ENCODE data around the gene KAT6B.

KAT6B gene

GRCh38 chr10:74995806-74996205 lies 169.4 kb downstream of the KAT6B start:
- no peak for DNase-seq (ENCODE audit: low read depth, low spot score)
- no CpG with 5 or more reads among the region's 4 CpGs for WGBS (ENCODE audit: insufficient coverage, insufficient read length)
- H3K36me3 ChIP-seq (ENCODE audit: control insufficient read depth, insufficient read depth, low read length) = no peaks in the 10 kb centered on the region

GRCh38 chr10:74997163-74997562 lies 170.8 kb downstream of the KAT6B start:
- no peaks in the 10 kb centered on the region for H3K36me3 ChIP-seq (ENCODE audit: control insufficient read depth, insufficient read depth, low read length)
- H3K27ac ChIP-seq (ENCODE audit: low read length) = no peak overlapping the region
- H3K9me3 ChIP-seq (ENCODE audit: control insufficient read depth, insufficient read depth, low read length) = no peaks in the 10 kb centered on the region
- H3K27me3 ChIP-seq (ENCODE audit: control insufficient read depth, insufficient read depth, low read length) = no peaks in the 10 kb centered on the region
- no peak for DNase-seq (ENCODE audit: low read depth, low spot score)
- H3K4me3 ChIP-seq (ENCODE audit: low read length) = no peak overlapping the region
- 100% methylated on average over 1 of the region's 4 CpGs for WGBS (ENCODE audit: insufficient coverage, insufficient read length)
- H3K4me1 ChIP-seq (ENCODE audit: control insufficient read depth, insufficient read depth, low read length) = no peaks in the 10 kb centered on the region

More at GRCh38 chr10:74995806-74996205, 169.4 kb downstream of the KAT6B start:
- Histone ChIP-seq H3K9me3 (ENCODE audit: control insufficient read depth, insufficient read depth, low read length) (no peaks in the 10 kb centered on the region), H3K27ac (ENCODE audit: low read length) (no peak overlapping the region), H3K27me3 (ENCODE audit: control insufficient read depth, insufficient read depth, low read length) (no peaks in the 10 kb centered on the region), H3K4me3 (ENCODE audit: low read length) (no peak overlapping the region), H3K4me1 (ENCODE audit: control insufficient read depth, insufficient read depth, low read length) (no peaks in the 10 kb centered on the region)

DNA sequence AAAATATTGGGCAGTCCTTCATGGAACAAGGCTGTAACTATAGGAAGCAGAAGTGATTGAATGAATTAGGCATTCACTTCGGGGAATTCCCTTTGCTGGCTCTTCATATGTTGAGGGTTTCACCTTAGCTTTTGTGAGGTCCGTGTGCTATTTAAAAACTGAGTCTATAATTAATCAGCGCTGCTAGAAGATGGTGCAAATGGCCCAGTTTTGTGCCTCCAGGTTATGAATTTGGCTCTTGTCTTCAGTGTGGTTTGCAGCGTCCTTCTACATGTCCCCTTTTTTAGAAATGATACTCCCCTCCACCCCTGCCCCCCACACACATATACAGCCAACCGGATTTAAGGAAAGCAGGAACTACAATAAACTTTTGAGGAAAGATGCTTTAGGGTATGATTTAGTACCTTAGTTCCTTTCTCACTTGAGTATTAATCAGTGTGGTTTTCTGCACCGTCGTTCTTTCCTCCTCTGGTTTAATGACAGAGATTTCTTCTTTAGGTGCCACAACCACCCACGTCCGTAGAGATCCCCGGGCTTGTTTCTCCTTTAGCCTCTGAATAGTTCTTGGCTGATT lies 174.4 kb downstream of the KAT6B start:
- WGBS (ENCODE audit: insufficient coverage, insufficient read length) = no CpG with 5 or more reads among the region's 10 CpGs
- DNase-seq (ENCODE audit: low read depth, low spot score) = no peak
- H3K36me3 ChIP-seq (ENCODE audit: control insufficient read depth, insufficient read depth, low read length) = no peaks in the 10 kb centered on the region
- no peaks in the 10 kb centered on the region for H3K27me3 ChIP-seq (ENCODE audit: control insufficient read depth, insufficient read depth, low read length)
- H3K4me1 ChIP-seq (ENCODE audit: control insufficient read depth, insufficient read depth, low read length) = no peaks in the 10 kb centered on the region
- H3K9me3 ChIP-seq (ENCODE audit: control insufficient read depth, insufficient read depth, low read length) = no peaks in the 10 kb centered on the region
- H3K27ac ChIP-seq (ENCODE audit: low read length) = no peak overlapping the region
- H3K4me3 ChIP-seq (ENCODE audit: low read length) = no peak overlapping the region

GRCh38 chr10:75001715-75002350 lies 175.4 kb downstream of the KAT6B start:
- no peak overlapping the region for H3K27ac ChIP-seq (ENCODE audit: low read length)
- no CpG with 5 or more reads among the region's 5 CpGs for WGBS (ENCODE audit: insufficient coverage, insufficient read length)
- DNase-seq (ENCODE audit: low read depth, low spot score) = no peak
- no peaks in the 10 kb centered on the region for H3K27me3 ChIP-seq (ENCODE audit: control insufficient read depth, insufficient read depth, low read length)
- no peaks in the 10 kb centered on the region for H3K36me3 ChIP-seq (ENCODE audit: control insufficient read depth, insufficient read depth, low read length)
- no peaks in the 10 kb centered on the region for H3K4me1 ChIP-seq (ENCODE audit: control insufficient read depth, insufficient read depth, low read length)
- no peak overlapping the region for H3K4me3 ChIP-seq (ENCODE audit: low read length)
- H3K9me3 ChIP-seq (ENCODE audit: control insufficient read depth, insufficient read depth, low read length) = no peaks in the 10 kb centered on the region

DNA sequence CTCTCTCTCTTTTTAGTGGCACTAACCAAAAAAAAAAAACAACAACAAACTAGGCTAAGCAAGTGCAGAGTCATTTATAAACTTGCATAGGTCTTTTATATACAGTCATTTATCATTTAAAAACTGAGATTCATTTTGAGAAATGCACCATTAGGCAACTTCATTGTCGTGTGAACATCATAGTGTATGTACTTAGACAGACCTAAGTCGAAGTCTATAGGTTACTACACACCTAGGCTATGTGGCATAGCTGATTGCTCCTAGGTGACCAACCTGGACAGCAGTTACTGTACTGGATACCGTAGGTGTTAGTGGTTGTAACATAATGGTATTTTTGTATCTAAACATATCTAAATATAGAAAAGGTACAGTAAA lies 175.9 kb downstream of the KAT6B start:
- H3K27me3 ChIP-seq (ENCODE audit: control insufficient read depth, insufficient read depth, low read length) = no peaks in the 10 kb centered on the region
- H3K9me3 ChIP-seq (ENCODE audit: control insufficient read depth, insufficient read depth, low read length) = no peaks in the 10 kb centered on the region
- H3K27ac ChIP-seq (ENCODE audit: low read length) = no peak overlapping the region
- no peak overlapping the region for H3K4me3 ChIP-seq (ENCODE audit: low read length)
- no peaks in the 10 kb centered on the region for H3K36me3 ChIP-seq (ENCODE audit: control insufficient read depth, insufficient read depth, low read length)
- WGBS (ENCODE audit: insufficient coverage, insufficient read length) = no CpG with 5 or more reads among the region's 3 CpGs
- no peaks in the 10 kb centered on the region for H3K4me1 ChIP-seq (ENCODE audit: control insufficient read depth, insufficient read depth, low read length)
- no peak for DNase-seq (ENCODE audit: low read depth, low spot score)

DNA sequence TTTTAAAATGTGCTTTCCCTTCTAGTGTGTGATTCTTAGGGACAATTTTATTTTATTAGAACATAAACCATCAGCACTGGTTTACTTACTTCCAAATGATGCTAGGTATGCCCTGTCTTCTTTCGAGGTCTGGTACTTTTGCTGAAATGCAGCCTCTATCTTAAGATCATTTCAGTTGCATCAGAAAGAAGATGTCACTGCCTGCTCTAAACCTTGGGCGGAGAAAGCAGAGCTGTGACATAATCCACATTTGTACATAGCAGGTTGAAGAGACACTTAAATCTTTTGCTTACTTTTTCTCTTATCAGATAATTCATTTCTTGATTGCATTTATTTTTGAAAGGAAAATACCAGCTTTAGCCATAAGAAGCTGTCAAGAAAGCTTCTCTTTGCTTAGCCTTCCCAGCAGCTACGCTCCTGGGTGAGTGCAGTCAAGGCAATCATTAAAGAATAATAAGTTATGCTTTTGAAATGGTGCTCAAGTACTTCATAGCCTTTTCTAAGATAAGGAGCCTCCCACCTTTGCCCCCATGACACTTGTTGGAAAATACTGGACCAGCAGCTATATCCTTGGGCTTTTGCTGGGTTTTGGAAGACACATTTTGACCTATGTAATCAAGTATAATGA lies 176.7 kb downstream of the KAT6B start:
- H3K27me3 ChIP-seq (ENCODE audit: control insufficient read depth, insufficient read depth, low read length) = no peaks in the 10 kb centered on the region
- H3K27ac ChIP-seq (ENCODE audit: low read length) = no peak overlapping the region
- H3K9me3 ChIP-seq (ENCODE audit: control insufficient read depth, insufficient read depth, low read length) = no peaks in the 10 kb centered on the region
- H3K4me3 ChIP-seq (ENCODE audit: low read length) = no peak overlapping the region
- WGBS (ENCODE audit: insufficient coverage, insufficient read length) = no CpG with 5 or more reads among the region's 3 CpGs
- no peaks in the 10 kb centered on the region for H3K36me3 ChIP-seq (ENCODE audit: control insufficient read depth, insufficient read depth, low read length)
- no peak for DNase-seq (ENCODE audit: low read depth, low spot score)
- H3K4me1 ChIP-seq (ENCODE audit: control insufficient read depth, insufficient read depth, low read length) = no peaks in the 10 kb centered on the region

GRCh38 chr10:75003891-75004290 lies 177.5 kb downstream of the KAT6B start:
- Histone ChIP-seq H3K36me3 (ENCODE audit: control insufficient read depth, insufficient read depth, low read length) (no peaks in the 10 kb centered on the region), H3K4me1 (ENCODE audit: control insufficient read depth, insufficient read depth, low read length) (no peaks in the 10 kb centered on the region), H3K9me3 (ENCODE audit: control insufficient read depth, insufficient read depth, low read length) (no peaks in the 10 kb centered on the region), H3K4me3 (ENCODE audit: low read length) (no peak overlapping the region), H3K27ac (ENCODE audit: low read length) (no peak overlapping the region), H3K27me3 (ENCODE audit: control insufficient read depth, insufficient read depth, low read length) (no peaks in the 10 kb centered on the region)
- no CpG with 5 or more reads among the region's 2 CpGs for WGBS (ENCODE audit: insufficient coverage, insufficient read length)
- DNase-seq (ENCODE audit: low read depth, low spot score) = no peak

- no CpG with 5 or more reads among the region's 2 CpGs for WGBS (ENCODE audit: insufficient coverage, insufficient read length)
- Histone ChIP-seq H3K27ac (ENCODE audit: low read length) (no peak overlapping the region), H3K4me1 (ENCODE audit: control insufficient read depth, insufficient read depth, low read length) (no peaks in the 10 kb centered on the region), H3K9me3 (ENCODE audit: control insufficient read depth, insufficient read depth, low read length) (no peaks in the 10 kb centered on the region), H3K4me3 (ENCODE audit: low read length) (no peak overlapping the region), H3K36me3 (ENCODE audit: control insufficient read depth, insufficient read depth, low read length) (no peaks in the 10 kb centered on the region), H3K27me3 (ENCODE audit: control insufficient read depth, insufficient read depth, low read length) (no peaks in the 10 kb centered on the region)
- no peak for DNase-seq (ENCODE audit: low read depth, low spot score)
Measured at GRCh38 chr10:75007646-75008045, 181.2 kb downstream of the KAT6B start.

GRCh38 chr10:75008952-75009351 lies 182.6 kb downstream of the KAT6B start:
- Histone ChIP-seq H3K36me3 (ENCODE audit: control insufficient read depth, insufficient read depth, low read length) (no peaks in the 10 kb centered on the region), H3K9me3 (ENCODE audit: control insufficient read depth, insufficient read depth, low read length) (no peaks in the 10 kb centered on the region), H3K4me3 (ENCODE audit: low read length) (no peak overlapping the region), H3K4me1 (ENCODE audit: control insufficient read depth, insufficient read depth, low read length) (no peaks in the 10 kb centered on the region), H3K27me3 (ENCODE audit: control insufficient read depth, insufficient read depth, low read length) (no peaks in the 10 kb centered on the region), H3K27ac (ENCODE audit: low read length) (no peak overlapping the region)
- DNase-seq (ENCODE audit: low read depth, low spot score) = no peak
- no CpG with 5 or more reads among the region's 1 CpG for WGBS (ENCODE audit: insufficient coverage, insufficient read length)

DNA sequence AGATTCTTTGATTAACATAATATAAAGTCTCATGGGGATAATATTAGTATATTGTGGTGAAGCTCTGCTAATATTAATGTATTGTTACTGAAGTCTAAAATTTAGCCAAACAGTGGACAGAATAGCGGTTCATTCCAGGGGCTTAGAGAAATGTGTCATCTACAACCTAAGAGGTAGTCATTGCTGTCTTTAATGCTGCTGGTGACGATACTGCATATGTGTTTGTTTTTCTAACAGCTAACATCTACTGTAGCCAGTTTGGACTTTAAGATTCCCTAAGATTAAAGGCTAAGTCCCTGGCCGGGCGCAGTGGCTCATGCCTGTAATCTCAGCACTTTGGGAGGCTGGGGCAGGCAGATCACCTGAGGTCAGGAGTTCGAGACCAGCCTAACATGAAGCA lies 183.0 kb downstream of the KAT6B start:
- DNase-seq (ENCODE audit: low read depth, low spot score) = no peak
- Histone ChIP-seq H3K9me3 (ENCODE audit: control insufficient read depth, insufficient read depth, low read length) (no peaks in the 10 kb centered on the region), H3K4me3 (ENCODE audit: low read length) (no peak overlapping the region), H3K27me3 (ENCODE audit: control insufficient read depth, insufficient read depth, low read length) (no peaks in the 10 kb centered on the region), H3K4me1 (ENCODE audit: control insufficient read depth, insufficient read depth, low read length) (no peaks in the 10 kb centered on the region), H3K36me3 (ENCODE audit: control insufficient read depth, insufficient read depth, low read length) (no peaks in the 10 kb centered on the region), H3K27ac (ENCODE audit: low read length) (no peak overlapping the region)
- no CpG with 5 or more reads among the region's 5 CpGs for WGBS (ENCODE audit: insufficient coverage, insufficient read length)

DNA sequence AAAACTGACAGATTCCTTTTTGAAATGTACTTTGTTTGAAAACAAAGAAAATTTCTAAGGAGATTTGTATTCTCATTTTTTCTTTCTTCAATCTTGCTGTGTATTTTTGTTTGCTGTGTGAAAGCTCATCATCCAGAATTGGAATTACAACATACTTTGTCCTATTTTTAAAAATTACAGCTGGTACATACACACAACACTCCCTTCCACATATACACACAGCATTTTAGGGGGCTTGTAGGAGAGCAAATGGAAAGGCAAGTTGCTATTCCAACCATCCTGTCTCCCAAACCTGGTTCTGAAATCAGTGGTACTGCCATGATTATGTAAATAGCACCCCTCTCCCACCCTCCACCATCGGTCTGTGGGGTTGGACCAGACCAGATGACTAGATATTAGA lies 184.0 kb downstream of the KAT6B start:
- no peaks in the 10 kb centered on the region for H3K4me1 ChIP-seq (ENCODE audit: control insufficient read depth, insufficient read depth, low read length)
- DNase-seq (ENCODE audit: low read depth, low spot score) = no peak
- H3K9me3 ChIP-seq (ENCODE audit: control insufficient read depth, insufficient read depth, low read length) = no peaks in the 10 kb centered on the region
- no peaks in the 10 kb centered on the region for H3K27me3 ChIP-seq (ENCODE audit: control insufficient read depth, insufficient read depth, low read length)
- no CpG with 5 or more reads among the region's 1 CpG for WGBS (ENCODE audit: insufficient coverage, insufficient read length)
- no peak overlapping the region for H3K27ac ChIP-seq (ENCODE audit: low read length)
- H3K4me3 ChIP-seq (ENCODE audit: low read length) = no peak overlapping the region
- no peaks in the 10 kb centered on the region for H3K36me3 ChIP-seq (ENCODE audit: control insufficient read depth, insufficient read depth, low read length)

Measured in iPS DF 6.9 (cell line).